Erythroblast (primary cell): ENCODE results near the gene RUSC1.

ENCODE experiments used
- GATA1 ChIP-seq: IDR thresholded peaks from 2 replicates; pipeline ENCODE4 v1.6.1; 2011; ENCODE audit warnings: low read depth, mild to moderate bottlenecking, control low read depth, low read length, moderate library complexity
- POLR2A ChIP-seq: IDR thresholded peaks from 2 replicates; pipeline ENCODE4 v1.6.1; 2011; ENCODE audit warnings: mild to moderate bottlenecking, low read length

GRCh38 chr1:155309423-155310021 is 11.2 kb upstream of the RUSC1 start:
- TF ChIP-seq POLR2A (no peak), GATA1 (no peak)
